Activated CD4-positive, alpha-beta T cell treated with anti-CD3 and anti-CD28 coated beads for 24 hours (primary cell): ENCODE data around the gene CORO6.
"Not testable (repeated sequence)": the region's sequence is repeated elsewhere in the genome, so short reads cannot be mapped to it uniquely, and the experiment has no call there.

ENCODE experiments used
- DNase-seq, 2 donors: peaks; one replicate each; pipeline ENCODE4 v3.0.0-alpha.2; 2020; ENCODE audit warnings: low read depth in 2 of 2

Gene CORO6

DNA sequence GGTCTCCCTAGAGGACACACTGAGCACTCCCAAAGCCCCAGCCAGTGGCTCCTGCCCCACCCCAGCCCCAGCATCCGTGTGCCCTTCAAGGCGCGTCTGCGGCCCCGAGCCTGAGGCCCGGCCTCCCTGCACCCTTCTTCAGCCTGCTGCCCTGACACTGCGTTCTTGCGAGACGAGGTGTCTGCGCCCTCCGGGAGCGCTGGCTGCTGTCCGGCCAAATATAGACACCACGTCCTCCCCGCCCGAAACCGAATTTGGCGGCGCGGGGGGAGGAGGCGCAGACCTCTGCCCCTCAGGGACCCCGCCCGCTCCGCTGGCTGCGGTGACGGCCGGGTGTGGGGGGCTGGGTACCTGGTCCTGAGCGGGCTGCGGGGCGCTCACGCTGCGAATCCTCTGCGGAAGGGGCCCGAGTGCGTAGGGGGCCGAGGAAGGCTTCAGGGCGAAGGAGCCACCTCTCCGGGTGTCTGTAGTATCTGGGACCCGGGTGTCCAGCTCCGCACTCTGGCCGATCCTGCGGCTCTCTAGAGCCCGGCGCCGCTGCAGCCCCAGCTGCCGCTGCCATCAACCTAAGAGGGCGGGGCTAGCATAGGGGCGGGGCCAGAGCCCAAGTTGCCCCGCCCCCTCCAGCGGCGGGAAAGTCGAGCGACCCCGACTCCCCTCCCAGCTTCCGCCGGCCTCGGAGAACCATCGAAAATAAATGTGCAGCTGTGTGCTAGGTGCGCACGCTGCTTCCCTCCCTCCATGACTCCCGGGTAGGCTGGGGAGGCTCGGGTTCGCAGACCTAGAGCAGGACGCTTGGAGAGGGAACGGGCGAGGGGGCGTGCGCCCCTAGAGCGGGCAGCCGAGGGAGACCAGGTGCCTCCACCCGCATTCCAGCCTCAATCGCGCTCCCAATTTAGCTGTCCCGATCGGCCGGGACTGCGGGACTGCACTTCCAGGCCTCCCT is at the start of gene CORO6:
TSS of gene CORO6 (minus strand) at position 576 of the 946 bp plus-strand sequence. CDS start 1,491 bp downstream, outside the sequence.
- DNase-seq: peak; percentile 64 to 67

DNA sequence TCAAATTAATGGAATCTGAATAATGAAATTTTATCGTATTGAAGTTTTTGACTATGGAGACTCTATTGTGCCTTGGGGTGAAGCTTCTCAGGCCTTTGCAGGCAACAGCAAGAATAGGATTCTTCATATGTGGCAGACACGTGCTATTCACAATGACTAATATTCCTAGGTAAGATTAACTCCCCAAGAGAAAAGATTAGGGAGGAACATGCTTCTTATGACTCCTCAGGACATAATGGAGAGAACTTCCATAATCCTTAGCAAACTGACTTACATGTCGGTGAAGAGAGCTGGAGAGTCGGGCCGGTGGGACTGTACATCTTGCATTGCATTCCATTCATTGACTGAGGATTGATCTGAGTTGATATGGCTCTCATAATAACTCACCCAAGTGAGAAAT is 48.9 kb upstream of the CORO6 start:
- DNase-seq: no peak

DNA sequence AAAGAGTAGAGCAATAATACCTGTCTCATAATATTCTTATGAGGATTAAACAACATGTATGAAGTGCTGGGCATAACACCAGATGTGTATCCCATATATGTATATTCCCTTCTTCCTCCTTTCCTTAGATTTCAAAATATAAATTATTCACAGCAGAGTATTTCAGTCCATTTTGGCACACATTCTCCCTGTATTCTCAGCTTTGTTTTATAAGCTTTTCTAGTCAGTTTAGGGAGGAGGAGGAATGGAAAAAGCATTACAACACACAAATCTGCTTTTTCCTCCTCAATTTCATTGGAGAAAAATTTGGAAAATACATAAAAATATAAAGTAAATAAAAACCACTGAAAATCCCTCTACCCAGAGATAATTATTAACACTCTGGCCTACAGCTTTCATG is 46.6 kb upstream of the CORO6 start:
- no peak for DNase-seq

DNA sequence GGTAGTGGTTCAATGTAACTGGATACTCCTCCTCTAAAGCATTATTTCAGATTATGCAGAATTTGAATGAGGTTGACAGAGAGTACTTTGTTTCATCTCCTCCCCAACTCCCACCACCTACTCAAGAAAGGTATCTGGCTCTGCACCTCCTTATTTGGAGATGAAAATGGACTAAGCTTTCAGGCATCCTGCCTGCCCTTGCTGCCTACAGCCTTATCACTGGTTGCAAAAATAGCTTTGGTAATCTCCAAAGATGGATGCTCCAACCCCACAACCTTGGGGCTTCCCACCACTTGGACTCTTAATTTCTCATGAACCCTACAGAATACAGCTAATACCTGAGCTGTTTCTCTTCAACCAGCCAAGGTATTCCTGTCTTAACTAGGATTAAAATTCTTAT is 45.3 kb upstream of the CORO6 start:
- no peak for DNase-seq

- no peak for DNase-seq
Observed at GRCh38 chr17:29665481-29665810, 42.7 kb upstream of the CORO6 start.

DNA sequence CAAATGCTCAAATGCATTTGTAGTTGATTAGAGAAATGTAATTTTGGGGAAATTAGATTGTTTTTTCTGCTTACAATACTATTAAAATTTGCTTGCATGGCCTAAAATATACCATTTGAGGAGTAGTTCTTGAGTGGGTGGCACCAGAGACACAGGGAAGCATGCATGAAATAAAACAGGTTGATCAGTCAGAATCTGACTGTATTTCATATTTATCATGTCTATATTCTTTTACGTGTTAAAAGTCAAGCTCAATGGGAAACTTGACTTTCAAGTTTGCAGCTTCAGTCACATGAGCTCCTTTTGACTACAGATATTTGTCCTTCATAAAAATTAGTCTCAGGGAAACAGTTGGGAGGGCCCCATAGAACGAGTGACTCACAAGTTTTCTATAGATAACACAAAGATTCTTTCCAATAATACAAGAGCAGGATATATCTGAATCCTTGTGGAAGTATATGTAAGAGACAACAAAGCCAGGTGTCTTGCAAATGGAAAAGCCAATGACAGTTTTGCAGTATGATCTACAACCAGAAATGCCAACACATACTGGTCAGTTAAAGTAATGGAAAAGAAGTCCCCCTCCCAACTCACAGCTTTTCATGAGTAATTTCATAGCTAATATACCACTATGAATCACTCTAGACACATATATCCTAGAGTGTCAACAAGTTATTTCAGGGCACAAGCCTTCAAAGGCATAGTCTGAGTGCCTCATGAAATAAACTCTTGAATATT is 42.2 kb upstream of the CORO6 start:
- DNase-seq: no peak

DNA sequence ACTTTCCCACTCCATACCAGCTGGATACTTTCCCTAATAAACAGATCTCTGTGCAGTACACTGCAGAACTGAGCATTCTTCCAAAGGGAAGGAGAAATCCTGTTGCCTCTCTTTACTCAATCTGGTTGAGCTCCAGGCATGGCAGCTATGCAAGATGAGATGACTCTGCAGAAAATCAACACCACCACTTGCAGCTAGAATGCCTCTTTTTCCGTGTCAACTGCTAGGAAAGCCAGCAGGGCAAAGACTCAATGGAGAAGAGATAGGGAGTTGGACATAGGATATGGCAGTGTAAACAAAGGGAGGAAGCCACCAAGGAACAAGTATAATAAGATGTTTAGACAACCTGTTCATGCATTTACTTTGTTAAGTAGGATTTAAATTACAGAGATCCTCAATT is 40.4 kb upstream of the CORO6 start:
- DNase-seq: no peak

GRCh38 chr17:29661213-29661612 is 38.5 kb upstream of the CORO6 start:
- no peak for DNase-seq

GRCh38 chr17:29659155-29659554 is 36.4 kb upstream of the CORO6 start:
- no peak for DNase-seq

DNA sequence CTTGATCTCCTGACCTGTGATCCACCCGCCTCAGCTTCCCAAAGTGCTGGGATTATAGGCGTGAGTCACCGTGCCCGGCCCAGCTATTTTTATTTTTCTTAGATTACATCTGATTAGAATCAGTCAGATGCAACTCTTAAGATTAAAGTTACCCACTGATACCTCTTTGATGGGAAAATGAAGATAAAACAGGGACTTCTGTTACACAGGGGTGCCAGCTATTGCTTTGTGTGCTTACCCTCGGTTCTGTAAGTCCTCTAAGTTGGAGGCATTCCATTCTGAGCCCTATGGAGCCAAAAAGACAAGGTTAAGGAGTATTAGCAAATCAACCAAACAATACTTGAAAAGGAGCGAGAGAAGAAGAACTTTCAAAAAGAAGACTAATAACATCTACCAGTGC is 32.6 kb upstream of the CORO6 start:
- no peak for DNase-seq

DNA sequence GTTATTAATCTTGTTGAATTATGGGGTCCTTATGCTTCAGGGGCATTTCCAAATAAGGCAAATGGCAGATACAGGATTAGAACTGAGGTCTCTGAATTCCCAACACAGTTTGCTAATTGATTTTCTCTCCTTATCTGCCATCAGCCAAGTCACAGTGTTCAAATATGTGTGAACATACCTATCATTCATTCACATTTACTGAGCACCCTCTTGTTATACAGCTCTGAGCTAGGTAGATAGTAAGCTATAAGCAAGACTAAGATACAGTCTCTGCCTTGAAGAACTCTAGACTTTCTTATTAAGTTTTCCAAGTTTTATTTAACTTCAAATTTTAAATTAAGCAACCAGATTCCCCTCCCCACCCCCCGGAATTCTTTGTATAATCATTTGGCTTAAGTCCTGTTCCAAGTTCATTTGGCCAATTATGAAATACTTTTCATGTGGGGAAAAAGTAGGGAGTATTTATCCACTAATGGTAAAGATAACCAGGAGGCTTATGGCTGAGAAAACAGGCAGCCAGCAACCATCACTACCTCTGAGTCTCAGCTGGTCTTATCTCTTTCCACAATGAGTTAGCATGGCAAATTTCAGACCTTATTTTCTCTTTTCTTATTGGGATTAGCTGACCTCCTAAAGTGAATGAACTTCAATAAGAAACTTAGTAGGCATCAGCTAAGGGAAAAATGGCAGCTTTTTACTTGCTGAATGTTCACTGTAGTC is 31.4 kb upstream of the CORO6 start:
- DNase-seq: no peak

GRCh38 chr17:29652976-29653375 is 30.3 kb upstream of the CORO6 start:
- DNase-seq: no peak

DNA sequence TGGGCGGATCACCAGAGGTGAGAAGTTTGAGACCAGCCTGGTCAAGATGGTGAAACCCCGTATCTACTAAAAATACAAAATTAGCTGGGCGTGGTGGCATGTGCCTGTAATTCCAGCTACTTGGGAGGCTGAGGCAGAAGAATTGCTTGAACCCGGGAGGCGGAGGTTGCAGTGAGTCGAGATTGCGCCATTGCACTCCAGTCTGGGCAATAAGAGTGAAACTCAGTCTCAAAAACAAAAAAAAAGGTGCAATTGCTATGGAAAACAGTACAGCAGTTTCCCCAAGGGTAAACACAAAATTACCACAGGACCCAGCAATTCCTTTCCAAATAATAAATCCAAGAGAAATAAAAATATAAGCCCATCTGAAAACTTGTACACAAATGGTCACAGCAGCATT is 29.2 kb upstream of the CORO6 start:
- not testable (repeated sequence) for DNase-seq

DNA sequence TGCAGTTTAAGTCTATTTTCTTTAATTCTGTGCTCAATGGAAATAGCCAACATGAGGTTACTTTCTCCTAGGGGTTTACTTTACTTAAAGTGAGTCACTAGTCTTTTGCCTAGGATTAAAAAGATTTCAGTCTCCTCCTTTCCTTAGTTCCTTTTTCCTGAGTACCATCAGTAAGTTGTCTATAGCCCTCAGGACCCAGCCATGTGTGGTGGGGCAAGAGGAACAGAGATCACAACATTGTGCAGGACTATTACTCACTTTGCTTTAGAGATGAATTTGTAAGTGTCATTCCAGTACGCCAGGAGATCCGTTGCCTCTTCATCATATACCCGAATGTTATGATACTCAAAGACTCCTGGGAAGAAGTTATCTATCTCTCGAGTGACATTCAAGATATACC is 27.7 kb upstream of the CORO6 start:
- DNase-seq: no peak

DNA sequence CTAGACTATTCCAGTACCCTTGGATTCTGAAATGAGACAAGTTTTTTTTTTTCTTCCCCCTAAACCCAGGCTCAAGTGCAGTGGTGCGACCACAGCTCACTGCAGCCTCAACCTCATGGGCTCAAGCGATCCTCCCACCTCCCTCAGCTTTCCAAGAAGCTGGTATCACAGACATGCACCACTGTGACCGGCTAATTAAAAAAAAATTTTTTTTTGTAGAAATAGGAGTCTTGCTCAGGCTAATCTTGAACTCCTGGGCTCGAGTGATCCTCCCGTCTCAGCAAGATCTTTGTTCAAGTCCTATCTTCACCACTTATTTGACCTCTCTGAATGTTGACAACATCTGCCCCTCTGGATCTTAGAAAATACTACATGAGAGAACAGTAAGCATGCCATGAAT is 26.6 kb upstream of the CORO6 start:
- no peak for DNase-seq

DNA sequence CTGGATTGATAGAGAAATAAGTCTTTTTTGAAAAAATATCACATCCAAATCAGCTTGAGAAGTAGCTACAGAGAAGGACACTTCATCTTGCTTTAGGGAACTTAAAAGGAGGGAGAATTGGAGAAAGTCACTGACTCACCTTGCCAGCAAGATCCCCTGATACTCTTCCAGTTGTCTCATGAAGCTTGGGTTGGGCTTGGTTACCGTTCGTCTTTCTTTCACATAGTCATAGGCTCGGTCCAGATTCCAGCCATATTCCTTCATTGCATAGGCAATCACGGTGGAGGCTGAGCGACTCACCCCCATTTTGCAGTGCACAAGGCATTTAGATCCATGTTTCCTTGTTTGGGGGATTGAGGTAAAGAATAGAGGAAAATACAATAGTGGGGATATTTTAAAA is 25.3 kb upstream of the CORO6 start:
- DNase-seq: no peak

- DNase-seq: no peak
Observed at GRCh38 chr17:29645515-29646051, 22.9 kb upstream of the CORO6 start.

DNA sequence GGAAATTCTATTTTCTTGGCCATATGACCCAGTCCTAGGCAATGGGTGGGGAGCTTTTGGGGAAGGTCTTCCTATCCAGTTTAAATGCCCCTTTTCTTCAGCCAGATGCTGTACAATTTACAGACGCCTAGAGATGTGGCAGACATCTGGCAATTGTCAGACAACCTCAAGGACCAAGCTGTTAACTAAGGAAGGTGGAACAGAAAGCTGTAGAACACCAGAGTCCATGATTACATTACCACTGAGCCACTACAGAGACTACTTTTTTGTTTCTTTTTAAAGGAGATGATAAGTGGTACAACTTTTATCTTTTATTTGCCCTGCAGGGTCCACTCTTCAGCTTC is 21.1 kb upstream of the CORO6 start:
- no peak for DNase-seq

DNA sequence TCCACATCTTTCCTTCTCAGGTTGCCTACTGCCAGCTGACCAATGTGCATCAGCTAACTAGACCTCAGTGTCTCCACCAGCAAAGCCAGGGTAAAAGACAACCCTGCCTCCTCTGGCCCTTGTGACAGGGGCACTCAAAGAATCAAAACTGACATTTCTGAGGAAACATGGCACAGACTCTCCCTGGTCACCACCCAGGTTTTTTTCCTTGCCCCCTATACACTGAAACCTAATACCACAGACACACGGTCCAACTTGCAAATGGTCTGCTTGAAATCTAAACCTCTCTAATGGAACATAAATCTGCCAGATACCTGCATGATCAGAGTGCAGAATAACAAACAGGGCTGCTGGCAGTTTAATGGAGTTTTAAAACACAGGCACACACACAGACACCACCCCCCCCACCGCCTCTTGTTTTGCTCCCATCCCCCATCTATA is 19.5 kb upstream of the CORO6 start:
- no peak for DNase-seq

GRCh38 chr17:29640981-29641642 is 18.4 kb upstream of the CORO6 start:
- DNase-seq: no peak

DNA sequence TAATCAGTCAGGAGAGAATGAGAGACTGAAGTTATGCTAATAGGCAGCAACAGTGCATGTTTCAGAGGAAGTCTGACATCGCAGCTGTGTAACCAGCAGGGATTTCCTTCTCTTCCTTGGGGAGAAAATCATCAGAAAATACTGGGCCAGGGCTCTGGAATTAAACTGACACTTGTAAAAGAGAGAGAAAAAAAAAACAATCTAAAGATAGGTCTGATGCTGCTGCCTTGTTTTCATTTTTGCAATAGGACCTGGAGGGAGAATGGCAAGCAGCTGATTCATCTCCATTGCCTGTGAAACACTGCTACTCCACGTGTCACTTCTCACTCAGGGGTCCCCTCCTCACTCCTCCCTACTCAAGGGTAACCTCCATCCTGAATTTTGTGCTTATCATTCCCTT is 17.7 kb upstream of the CORO6 start:
- DNase-seq: no peak

DNA sequence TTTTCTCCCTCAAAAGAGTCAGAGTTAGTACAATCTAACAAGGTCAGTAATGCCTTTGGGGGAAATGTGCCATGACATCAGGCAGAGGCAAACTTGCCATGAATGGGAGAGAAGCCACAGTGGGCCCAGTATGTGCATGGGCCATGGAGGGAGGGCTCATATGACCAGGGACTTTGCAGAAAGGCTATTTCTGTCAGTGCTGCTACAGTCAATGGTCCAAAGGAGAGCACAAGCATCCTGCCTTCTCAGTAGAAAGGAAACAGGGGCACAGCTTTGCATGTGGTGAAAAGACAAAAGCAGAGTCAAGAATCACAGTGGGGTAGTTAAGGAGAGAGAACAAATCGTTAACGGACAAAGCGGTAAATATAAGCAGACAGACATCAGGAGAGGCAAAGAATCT is 11.2 kb upstream of the CORO6 start:
- DNase-seq: no peak
